K562 (cell line): Measurements from ENCODE around the gene RAB12. TPM values are rescaled to one million over a fixed set of nuclear protein-coding genes. Genes with fewer than 3 reads are reported as not detected.
A peak's percentile ranks its signal among the peaks of the same experiment; 100 is the strongest.

Experiments
- ATAC-seq: fragments of 200-7000 bp; cut with Tn5 transposase; 3 replicates; pipeline ENCODE4 v1.9.1; 2020; ENCODE audit warnings: moderate library complexity
- BruUV-seq: library from RNA; stranded (reverse); fragments of 400-500 nt; replicated peaks from 2 replicates; lab custom pipeline; 2021; lab: Mats Ljungman, UMichigan
- CTCF ChIA-PET: fragments of 300-600 bp; formaldehyde crosslinking; extraction: SDS; loops from one replicate; lab custom pipeline; 2021; ENCODE audit warnings: low intra/inter-chr PET ratio; lab: Yijun Ruan, JAX
- POLR2A ChIA-PET: fragments of 300-600, 350-650 bp; sonication (Branson Sonifier 250); formaldehyde crosslinking; extraction: SDS; loops from one replicate; lab custom pipeline; 2021; ENCODE audit warnings: antibody characterized with exemption, inconsistent platforms; lab: Yijun Ruan, JAX
- DNase-seq, 4 experiments: peaks; one replicate each; pipeline versions ENCODE4 v3.0.0 to v3.0.0-alpha.2; 2011 to 2018; ENCODE audit warnings: low spot score in 3 of 4, mixed read lengths in 3 of 4; ENCODE audit errors: extremely low read depth in 1 of 4
- FAIRE-seq: peaks from 2 replicates; lab custom pipeline; 2011; peaks lifted over from hg19 to GRCh38; lab: Jason Lieb, UNC
- H2AFZ ChIP-seq: 2 replicates; pipeline ENCODE4 v1.6.0; 2011; ENCODE audit warnings: low read depth, low read length, control low read depth, inconsistent platforms
- H3K27ac ChIP-seq: fragments of 200-600 bp; 3 replicates; pipeline ENCODE4 v1.8.0; 2011; ENCODE audit warnings: low read depth, mild to moderate bottlenecking, control low read depth, inconsistent platforms, low read length, moderate library complexity, mixed read lengths; ENCODE audit errors: extremely low read depth
- H3K27me3 ChIP-seq, 2 experiments: fragments of 300-600 bp in 1 of 2; 2 replicates in 1 of 2; 3 replicates in 1 of 2; pipeline versions ENCODE4 v1.6.0 to v1.8.0; 2011; ENCODE audit warnings: inconsistent platforms in 2 of 2, low read length in 2 of 2, mild to moderate bottlenecking in 1 of 2, mixed read lengths in 1 of 2, moderate library complexity in 1 of 2; ENCODE audit not compliant: control insufficient read depth in 2 of 2, insufficient read depth in 2 of 2
- H3K36me3 ChIP-seq: fragments of 300-600 bp; 3 replicates; pipeline ENCODE4 v1.8.0; 2011; ENCODE audit warnings: mild to moderate bottlenecking, low read length, inconsistent platforms; ENCODE audit not compliant: control insufficient read depth, insufficient read depth
- H3K4me1 ChIP-seq, 2 experiments: fragments of 200-600 bp in 1 of 2; replicated peaks in 1 of 2; 2 replicates in 1 of 2; 3 replicates in 1 of 2; pipeline versions ENCODE4 v1.5.1 to v1.8.0; 2011; ENCODE audit warnings: inconsistent platforms in 2 of 2, low read length in 2 of 2, mild to moderate bottlenecking in 1 of 2, mixed read lengths in 1 of 2, moderate library complexity in 1 of 2; ENCODE audit not compliant: control insufficient read depth in 2 of 2, insufficient read depth in 2 of 2
- H3K4me2 ChIP-seq: 2 replicates; pipeline ENCODE4 v1.6.1; 2011; ENCODE audit warnings: low read length, control low read depth, inconsistent platforms, mixed read lengths; ENCODE audit not compliant: insufficient read depth
- H3K4me3 ChIP-seq: fragments of 200-600 bp; sonication (generic), shearing (Covaris generic); 2 replicates; pipeline ENCODE4 v1.5.1; 2016; ENCODE audit warnings: control low read depth, inconsistent platforms
- H3K79me2 ChIP-seq: fragments of 200-600 bp; 3 replicates; pipeline ENCODE4 v1.8.0; 2011; ENCODE audit warnings: low read length, inconsistent platforms; ENCODE audit not compliant: control insufficient read depth, insufficient read depth
- H3K9ac ChIP-seq, 2 experiments: 2 replicates each; pipeline versions ENCODE4 v1.6.0 to v1.6.1; 2011; ENCODE audit warnings: low read depth in 2 of 2, low read length in 2 of 2, control low read depth in 1 of 2, inconsistent platforms in 1 of 2, mild to moderate bottlenecking in 1 of 2, mixed read lengths in 1 of 2; ENCODE audit not compliant: insufficient read depth in 1 of 2
- H3K9me1 ChIP-seq: one replicate; pipeline ENCODE4 v1.6.0; 2011; ENCODE audit warnings: inconsistent platforms, mild to moderate bottlenecking, low read length, moderate library complexity; ENCODE audit not compliant: control insufficient read depth, insufficient read depth
- H3K9me3 ChIP-seq: replicated peaks from 2 replicates; pipeline ENCODE4 v1.5.1; 2011; ENCODE audit warnings: low read depth, low read length, inconsistent platforms; ENCODE audit not compliant: control insufficient read depth, insufficient read depth
- H4K20me1 ChIP-seq: replicated peaks from 2 replicates; pipeline ENCODE4 v1.6.1; 2011; ENCODE audit warnings: low read length, inconsistent platforms, mixed read lengths; ENCODE audit not compliant: control insufficient read depth, insufficient read depth
- BACH1 ChIP-seq: fragments of 200-800 bp; sonication (Bioruptor generic); IDR thresholded peaks from 2 replicates; pipeline ENCODE4 v1.6.1; 2016; ENCODE audit warnings: missing genetic modification characterization, missing compliant biosample characterization
- KAT2B ChIP-seq: IDR thresholded peaks from one replicate; pipeline ENCODE4 v1.6.1; 2012; ENCODE audit warnings: low read depth, mild to moderate bottlenecking, control low read depth, inconsistent platforms, low read length, moderate library complexity
- KHSRP ChIP-seq: fragments of 450-650 bp; IDR thresholded peaks from 2 replicates; pipeline ENCODE4 v1.6.1; 2017
- MAFF ChIP-seq: IDR thresholded peaks from 2 replicates; pipeline ENCODE4 v1.6.1; 2012; ENCODE audit warnings: low read length, improper control_type of control experiment
- NR4A1 ChIP-seq, 2 experiments: fragments of 250-450 bp in 1 of 2; fragments of 450-650 bp in 1 of 2; sonication (Bioruptor Pico) in 1 of 2; IDR thresholded peaks; 2 replicates each; pipeline versions ENCODE4 v1.4.0 to v1.6.1; 2016 to 2020; ENCODE audit warnings: mild to moderate bottlenecking in 2 of 2, missing compliant biosample characterization in 1 of 2, missing genetic modification characterization in 1 of 2, moderate library complexity in 1 of 2
- SNIP1 ChIP-seq: fragments of 450-650 bp; IDR thresholded peaks from 2 replicates; pipeline ENCODE4 v1.7.1; 2017; ENCODE audit warnings: low read depth, mild to moderate bottlenecking
- SRSF3 ChIP-seq: fragments of 200-400 bp; formaldehyde crosslinking; IDR thresholded peaks from 2 replicates; pipeline ENCODE4 v1.6.1; 2016; ENCODE audit warnings: mild to moderate bottlenecking, low read length, moderate library complexity; ENCODE audit not compliant: insufficient read depth
- TAF9B ChIP-seq: fragments of 450-650 bp; IDR thresholded peaks from 2 replicates; pipeline ENCODE4 v1.6.1; 2018; ENCODE audit warnings: mild to moderate bottlenecking; ENCODE audit not compliant: partially characterized antibody
- ZC3H11A ChIP-seq: IDR thresholded peaks from 2 replicates; pipeline ENCODE4 v1.6.1; 2012; ENCODE audit warnings: low read depth, low read length, improper control_type of control experiment
- ZNF57 ChIP-seq: fragments of 450-650 bp; formaldehyde crosslinking; IDR thresholded peaks from 2 replicates; pipeline ENCODE4 v1.4.0; 2020; ENCODE audit warnings: mild to moderate bottlenecking, moderate library complexity
- ZNF707 ChIP-seq: fragments of 250-450 bp; sonication (Bioruptor Pico); conservative IDR thresholded peaks from 2 replicates; pipeline ENCODE4 v1.8.0; 2022; ENCODE audit warnings: inconsistent platforms, mild to moderate bottlenecking, moderate library complexity
- WGBS: fragments of 100-300 bp; shearing (Covaris generic); methylation state at CpG from one replicate; pipeline ENCODE4 v1.1.6; 2016; ENCODE audit warnings: low coverage, mixed read lengths; ENCODE audit not compliant: insufficient coverage; ENCODE audit errors: missing lambda C conversion rate; 5-methylcytosine and 5-hydroxymethylcytosine counted together
- in situ Hi-C: fragments of 300-500 bp; cut with MboI; formaldehyde crosslinking; loops from 4 replicates; pipeline ENCODE4 v1.15.0; 2018; ENCODE audit warnings: inconsistent platforms, mixed read lengths
- intact Hi-C: fragments of 100-400 bp; cut with micrococcal nuclease; formaldehyde crosslinking; loops from 2 replicates; pipeline ENCODE4 v1.14.2; 2022
- polyA plus RNA-seq, 8 experiments: library from polyadenylated mRNA; depleted of rRNA in 4 of 8; stranded (reverse) in 5 of 8; unstranded in 3 of 8; fragments of >200 nt; fragmentation: Nextera tagmentation in 2 of 8; fragmentation: Illumina TruSeq in 1 of 8; extraction: Ambion mirVana in 2 of 8; extraction: Trizol in 1 of 8; gene quantifications; 2 replicates each; pipeline versions ENCODE4 v1.2.1 to v1.2.3, GENCODE V29; 2011 to 2014; ENCODE audit warnings: inconsistent platforms in 1 of 8, missing spikeins in 1 of 8
- total RNA-seq, 7 experiments: library from RNA; depleted of rRNA in 6 of 7; stranded (reverse); fragments of >200 nt in 6 of 7; fragmentation: Illumina TruSeq in 2 of 7; extraction: Trizol in 2 of 7; gene quantifications; 2 replicates each; pipeline versions ENCODE4 v1.2.1 to v1.2.3, GENCODE V29; 2011 to 2021; ENCODE audit warnings: low replicate concordance in 1 of 7
- TF ChIP-seq, protein P1 (sequence below): fragments of 250-450 bp; sonication (Bioruptor Pico); IDR thresholded peaks from 2 replicates; pipeline ENCODE4 v1.9.0; 2021; ENCODE audit warnings: mild to moderate bottlenecking, inconsistent platforms
- TF ChIP-seq, protein P2 (sequence below): fragments of 250-450 bp; sonication (Bioruptor Pico); IDR thresholded peaks from 2 replicates; pipeline ENCODE4 v1.8.0; 2022; ENCODE audit warnings: moderate library complexity, mild to moderate bottlenecking, inconsistent platforms
- TF ChIP-seq, protein P3 (sequence below): fragments of 150-350 bp; IDR thresholded peaks from 2 replicates; pipeline ENCODE4 v1.6.1; 2014; ENCODE audit warnings: low read depth, mild to moderate bottlenecking, low read length, borderline replicate concordance

Gene RAB12
- total and polyA plus RNA-seq, 9 of the 15 experiments (the other 6 are each of a cell fraction or from before 2014, with no cell fraction given): 0.48 to 21.6 (median 18.8) TPM

GRCh38 chr18:8681196-8681595 is 72.0 kb downstream of the RAB12 start:
- Histone ChIP-seq H3K27ac (no peak overlapping the region), H3K9ac (no peak overlapping the region), H3K4me2 (no peak overlapping the region; the same call in 1 of the 2 replicates), H3K4me1 (peaks cover 0 to 3% of the 10 kb centered on the region in 2 experiments; a peak in 3 of 5 replicates), H3K9me3 (no peaks in the 10 kb centered on the region), H3K36me3 (no peaks in the 10 kb centered on the region), H3K4me3 (no peak overlapping the region), H3K27me3 (peaks cover 2 to 10% of the 10 kb centered on the region in 2 experiments; a peak in 2 of 5 replicates), H3K9me1 (no peaks in the 10 kb centered on the region), H4K20me1 (no peaks in the 10 kb centered on the region), H2AFZ (peak overlapping the region; percentile 18; the same call in 1 of the 2 replicates), H3K79me2 (no peaks in the 10 kb centered on the region)
- BruUV-seq: no TSS peak
- no peak for FAIRE-seq
- intact Hi-C loops (loop anchor here (10.0 kb wide), 1 partner anchor 114 kb away; no protein-coding TSS in a partner anchor), in situ Hi-C loops (no loop called here)
- CTCF ChIA-PET: no interaction called here
- POLR2A ChIA-PET: interaction anchor here (1.1 to 1.4 kb wide), 2 partner anchors 21 to 22 kb away, joined by 3 read pairs; no protein-coding TSS in a partner anchor
- ATAC-seq: no peak; the same call in 2 of the 3 replicates
- 11% methylated on average over 4 of the region's 4 CpGs for WGBS
- DNase-seq: no peak
- TF ChIP-seq SRSF3 (no peak), ZNF57 (CRISPR knock-in tag) (no peak), TAF9B (no peak), KAT2B (no peak), KHSRP (no peak), BACH1 (tag) (no peak), ZNF707 (CRISPR knock-in tag) (no peak), MAFF (no peak), NR4A1 (CRISPR knock-in tag; IDR thresholded peaks at IDR 0.05) (no peak), NR4A1 (tag; IDR thresholded peaks at IDR 0.05) (no peak), SNIP1 (no peak), ZC3H11A (no peak)
- TF ChIP-seq, protein P1, sequence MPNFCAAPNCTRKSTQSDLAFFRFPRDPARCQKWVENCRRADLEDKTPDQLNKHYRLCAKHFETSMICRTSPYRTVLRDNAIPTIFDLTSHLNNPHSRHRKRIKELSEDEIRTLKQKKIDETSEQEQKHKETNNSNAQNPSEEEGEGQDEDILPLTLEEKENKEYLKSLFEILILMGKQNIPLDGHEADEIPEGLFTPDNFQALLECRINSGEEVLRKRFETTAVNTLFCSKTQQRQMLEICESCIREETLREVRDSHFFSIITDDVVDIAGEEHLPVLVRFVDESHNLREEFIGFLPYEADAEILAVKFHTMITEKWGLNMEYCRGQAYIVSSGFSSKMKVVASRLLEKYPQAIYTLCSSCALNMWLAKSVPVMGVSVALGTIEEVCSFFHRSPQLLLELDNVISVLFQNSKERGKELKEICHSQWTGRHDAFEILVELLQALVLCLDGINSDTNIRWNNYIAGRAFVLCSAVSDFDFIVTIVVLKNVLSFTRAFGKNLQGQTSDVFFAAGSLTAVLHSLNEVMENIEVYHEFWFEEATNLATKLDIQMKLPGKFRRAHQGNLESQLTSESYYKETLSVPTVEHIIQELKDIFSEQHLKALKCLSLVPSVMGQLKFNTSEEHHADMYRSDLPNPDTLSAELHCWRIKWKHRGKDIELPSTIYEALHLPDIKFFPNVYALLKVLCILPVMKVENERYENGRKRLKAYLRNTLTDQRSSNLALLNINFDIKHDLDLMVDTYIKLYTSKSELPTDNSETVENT: no peak
- TF ChIP-seq, protein P2, sequence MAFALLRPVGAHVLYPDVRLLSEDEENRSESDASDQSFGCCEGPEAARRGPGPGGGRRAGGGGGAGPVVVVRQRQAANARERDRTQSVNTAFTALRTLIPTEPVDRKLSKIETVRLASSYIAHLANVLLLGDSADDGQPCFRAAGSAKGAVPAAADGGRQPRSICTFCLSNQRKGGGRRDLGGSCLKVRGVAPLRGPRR (CRISPR knock-in tag): no peak
- TF ChIP-seq, protein P3, sequence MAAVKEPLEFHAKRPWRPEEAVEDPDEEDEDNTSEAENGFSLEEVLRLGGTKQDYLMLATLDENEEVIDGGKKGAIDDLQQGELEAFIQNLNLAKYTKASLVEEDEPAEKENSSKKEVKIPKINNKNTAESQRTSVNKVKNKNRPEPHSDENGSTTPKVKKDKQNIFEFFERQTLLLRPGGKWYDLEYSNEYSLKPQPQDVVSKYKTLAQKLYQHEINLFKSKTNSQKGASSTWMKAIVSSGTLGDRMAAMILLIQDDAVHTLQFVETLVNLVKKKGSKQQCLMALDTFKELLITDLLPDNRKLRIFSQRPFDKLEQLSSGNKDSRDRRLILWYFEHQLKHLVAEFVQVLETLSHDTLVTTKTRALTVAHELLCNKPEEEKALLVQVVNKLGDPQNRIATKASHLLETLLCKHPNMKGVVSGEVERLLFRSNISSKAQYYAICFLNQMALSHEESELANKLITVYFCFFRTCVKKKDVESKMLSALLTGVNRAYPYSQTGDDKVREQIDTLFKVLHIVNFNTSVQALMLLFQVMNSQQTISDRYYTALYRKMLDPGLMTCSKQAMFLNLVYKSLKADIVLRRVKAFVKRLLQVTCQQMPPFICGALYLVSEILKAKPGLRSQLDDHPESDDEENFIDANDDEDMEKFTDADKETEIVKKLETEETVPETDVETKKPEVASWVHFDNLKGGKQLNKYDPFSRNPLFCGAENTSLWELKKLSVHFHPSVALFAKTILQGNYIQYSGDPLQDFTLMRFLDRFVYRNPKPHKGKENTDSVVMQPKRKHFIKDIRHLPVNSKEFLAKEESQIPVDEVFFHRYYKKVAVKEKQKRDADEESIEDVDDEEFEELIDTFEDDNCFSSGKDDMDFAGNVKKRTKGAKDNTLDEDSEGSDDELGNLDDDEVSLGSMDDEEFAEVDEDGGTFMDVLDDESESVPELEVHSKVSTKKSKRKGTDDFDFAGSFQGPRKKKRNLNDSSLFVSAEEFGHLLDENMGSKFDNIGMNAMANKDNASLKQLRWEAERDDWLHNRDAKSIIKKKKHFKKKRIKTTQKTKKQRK: no peak
